Stimulated activated CD4-positive, alpha-beta T cell treated with anti-CD3 and anti-CD28 coated beads, Interleukin-1b, Interleukin-23, amount 100 ng/mL, for 48 hours (primary cell): ENCODE results near the gene SDCCAG8.
A peak's percentile ranks its signal among the peaks of the same experiment; 100 is the strongest.

Source experiments
- DNase-seq: peaks from one replicate; pipeline ENCODE4 v3.0.0-alpha.2; 2020

SDCCAG8 gene

GRCh38 chr1:243254927-243255790, 682 bp upstream of the SDCCAG8 start, which contains the start of gene CEP170:
Gene CEP170 (minus strand): TSS chr1:243255281. CDS start chr1:243225280, 30,001 bp downstream.
- DNase-seq: peak; percentile 93

- no peak for DNase-seq
Measured at GRCh38 chr1:243256590-243256989, 749 bp downstream of the SDCCAG8 start.

GRCh38 chr1:243257189-243257588, 1.3 kb downstream of the SDCCAG8 start:
- no peak for DNase-seq

- no peak for DNase-seq
Measured at GRCh38 chr1:243258731-243259130, 2.9 kb downstream of the SDCCAG8 start.

- DNase-seq: no peak
Measured at GRCh38 chr1:243260221-243260880, 4.5 kb downstream of the SDCCAG8 start.

GRCh38 chr1:243261390-243261789, 5.5 kb downstream of the SDCCAG8 start:
- DNase-seq: no peak

GRCh38 chr1:243264717-243265116, 8.9 kb downstream of the SDCCAG8 start:
- DNase-seq: no peak

- DNase-seq: no peak
Measured at GRCh38 chr1:243266231-243266630, 10.4 kb downstream of the SDCCAG8 start.

- DNase-seq: no peak
Measured at GRCh38 chr1:243267471-243267880, 11.6 kb downstream of the SDCCAG8 start.

- no peak for DNase-seq
Measured at GRCh38 chr1:243267914-243268653, 12.2 kb downstream of the SDCCAG8 start.

- DNase-seq: no peak
Measured at GRCh38 chr1:243268751-243269460, 13.1 kb downstream of the SDCCAG8 start.

GRCh38 chr1:243269461-243269801, 13.6 kb downstream of the SDCCAG8 start:
- no peak for DNase-seq

GRCh38 chr1:243270097-243270864, 14.4 kb downstream of the SDCCAG8 start:
- no peak for DNase-seq

GRCh38 chr1:243271996-243272395, 16.2 kb downstream of the SDCCAG8 start:
- no peak for DNase-seq

GRCh38 chr1:243272401-243272800, 16.6 kb downstream of the SDCCAG8 start:
- DNase-seq: no peak

GRCh38 chr1:243273506-243273905, 17.7 kb downstream of the SDCCAG8 start:
- DNase-seq: no peak

- no peak for DNase-seq
Measured at GRCh38 chr1:243273945-243274344, 18.1 kb downstream of the SDCCAG8 start.

- no peak for DNase-seq
Measured at GRCh38 chr1:243275316-243275715, 19.5 kb downstream of the SDCCAG8 start.

- DNase-seq: no peak
Measured at GRCh38 chr1:243280571-243281129, 24.8 kb downstream of the SDCCAG8 start.

GRCh38 chr1:243281672-243282071, 25.8 kb downstream of the SDCCAG8 start:
- no peak for DNase-seq

- DNase-seq: no peak
Measured at GRCh38 chr1:243286409-243287122, 30.7 kb downstream of the SDCCAG8 start.
